AG09319 (cell line): ENCODE results near the gene DVL1.

Source experiments
- DNase-seq: peaks from one replicate; pipeline ENCODE4 v3.0.0-alpha.2; 2010; ENCODE audit warnings: low read depth; ENCODE audit errors: extremely low read depth
- TF ChIP-seq, protein P1 (sequence below): IDR thresholded peaks from 2 replicates; pipeline ENCODE4 v1.5.1; 2011; ENCODE audit warnings: low read depth, mild to moderate bottlenecking, inconsistent platforms, low read length, moderate library complexity

Gene DVL1

DNA sequence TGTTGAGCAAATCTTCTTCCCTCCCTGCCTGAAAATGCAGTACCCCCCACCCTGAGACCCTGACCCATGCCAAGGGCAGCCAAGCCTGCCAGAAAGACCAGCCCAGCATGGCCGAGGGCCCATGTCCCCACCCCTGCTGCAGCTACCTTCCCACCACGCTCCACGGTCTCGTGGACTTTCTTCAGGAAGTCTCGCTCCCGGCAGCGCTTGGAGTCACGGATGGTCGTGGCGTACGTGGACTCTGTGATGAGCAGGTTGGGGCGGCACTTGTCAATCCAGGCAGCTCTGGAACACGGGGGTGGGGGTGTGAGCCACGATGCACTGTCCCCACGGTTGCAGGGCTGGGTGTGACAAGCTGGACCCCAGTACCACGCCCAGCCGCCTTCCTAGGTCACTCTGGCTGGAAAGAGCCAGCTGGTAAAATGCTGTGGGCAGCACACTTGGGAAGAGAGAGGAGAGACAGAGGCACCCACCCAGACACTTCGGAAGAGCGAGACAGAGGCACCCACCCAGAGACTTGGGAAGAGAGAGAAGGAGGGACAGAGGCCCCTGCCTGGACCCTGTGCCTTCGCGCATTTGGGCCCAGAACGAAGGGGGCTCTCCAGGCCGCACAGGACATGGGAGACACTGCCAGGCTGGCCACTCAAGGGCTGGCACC is 34.4 kb downstream of the DVL1 start:
- no peak for DNase-seq
- TF ChIP-seq, protein P1, sequence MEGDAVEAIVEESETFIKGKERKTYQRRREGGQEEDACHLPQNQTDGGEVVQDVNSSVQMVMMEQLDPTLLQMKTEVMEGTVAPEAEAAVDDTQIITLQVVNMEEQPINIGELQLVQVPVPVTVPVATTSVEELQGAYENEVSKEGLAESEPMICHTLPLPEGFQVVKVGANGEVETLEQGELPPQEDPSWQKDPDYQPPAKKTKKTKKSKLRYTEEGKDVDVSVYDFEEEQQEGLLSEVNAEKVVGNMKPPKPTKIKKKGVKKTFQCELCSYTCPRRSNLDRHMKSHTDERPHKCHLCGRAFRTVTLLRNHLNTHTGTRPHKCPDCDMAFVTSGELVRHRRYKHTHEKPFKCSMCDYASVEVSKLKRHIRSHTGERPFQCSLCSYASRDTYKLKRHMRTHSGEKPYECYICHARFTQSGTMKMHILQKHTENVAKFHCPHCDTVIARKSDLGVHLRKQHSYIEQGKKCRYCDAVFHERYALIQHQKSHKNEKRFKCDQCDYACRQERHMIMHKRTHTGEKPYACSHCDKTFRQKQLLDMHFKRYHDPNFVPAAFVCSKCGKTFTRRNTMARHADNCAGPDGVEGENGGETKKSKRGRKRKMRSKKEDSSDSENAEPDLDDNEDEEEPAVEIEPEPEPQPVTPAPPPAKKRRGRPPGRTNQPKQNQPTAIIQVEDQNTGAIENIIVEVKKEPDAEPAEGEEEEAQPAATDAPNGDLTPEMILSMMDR: no peak

GRCh38 chr1:1314237-1314586 is 35.0 kb downstream of the DVL1 start:
- TF ChIP-seq, protein P1: no peak

DNA sequence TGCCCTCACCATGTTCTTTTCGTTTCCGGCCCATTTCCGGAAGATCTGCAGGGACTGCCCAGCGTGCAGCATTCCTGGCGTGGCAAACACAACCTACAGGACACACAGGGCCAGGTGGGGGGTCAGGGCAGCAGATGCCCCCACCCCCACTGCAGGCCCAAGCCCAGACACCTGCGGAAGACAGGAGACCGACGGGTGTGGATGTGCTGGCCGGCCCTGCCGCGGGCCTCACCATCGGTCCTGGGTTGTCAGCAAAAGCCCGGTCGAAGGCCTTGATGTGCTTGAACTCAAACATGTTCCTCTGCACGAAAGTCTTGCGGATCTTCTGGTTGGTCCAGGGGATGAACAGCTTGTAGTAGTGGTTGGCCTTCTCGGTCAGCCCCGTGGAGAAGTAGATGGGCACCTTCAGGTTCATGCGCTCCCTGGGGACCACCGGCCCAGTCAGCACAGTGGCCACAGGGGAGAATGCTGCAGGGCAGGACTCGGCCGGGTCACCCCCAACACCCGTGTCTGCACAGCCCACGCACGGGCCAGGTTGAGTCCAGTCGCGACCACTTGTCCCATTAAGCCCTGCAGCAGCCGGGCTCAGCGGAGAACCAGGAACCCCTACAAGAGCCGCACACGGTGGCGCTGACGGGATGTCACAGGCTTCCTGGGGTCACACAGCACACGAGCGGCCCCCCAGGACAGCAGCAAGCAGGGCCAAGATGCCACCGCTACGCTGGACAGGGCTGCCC is 35.5 kb downstream of the DVL1 start:
- TF ChIP-seq, protein P1: no peak
- no peak for DNase-seq

More at GRCh38 chr1:1314237-1314586, 35.0 kb downstream of the DVL1 start:
- no peak for DNase-seq

DNA sequence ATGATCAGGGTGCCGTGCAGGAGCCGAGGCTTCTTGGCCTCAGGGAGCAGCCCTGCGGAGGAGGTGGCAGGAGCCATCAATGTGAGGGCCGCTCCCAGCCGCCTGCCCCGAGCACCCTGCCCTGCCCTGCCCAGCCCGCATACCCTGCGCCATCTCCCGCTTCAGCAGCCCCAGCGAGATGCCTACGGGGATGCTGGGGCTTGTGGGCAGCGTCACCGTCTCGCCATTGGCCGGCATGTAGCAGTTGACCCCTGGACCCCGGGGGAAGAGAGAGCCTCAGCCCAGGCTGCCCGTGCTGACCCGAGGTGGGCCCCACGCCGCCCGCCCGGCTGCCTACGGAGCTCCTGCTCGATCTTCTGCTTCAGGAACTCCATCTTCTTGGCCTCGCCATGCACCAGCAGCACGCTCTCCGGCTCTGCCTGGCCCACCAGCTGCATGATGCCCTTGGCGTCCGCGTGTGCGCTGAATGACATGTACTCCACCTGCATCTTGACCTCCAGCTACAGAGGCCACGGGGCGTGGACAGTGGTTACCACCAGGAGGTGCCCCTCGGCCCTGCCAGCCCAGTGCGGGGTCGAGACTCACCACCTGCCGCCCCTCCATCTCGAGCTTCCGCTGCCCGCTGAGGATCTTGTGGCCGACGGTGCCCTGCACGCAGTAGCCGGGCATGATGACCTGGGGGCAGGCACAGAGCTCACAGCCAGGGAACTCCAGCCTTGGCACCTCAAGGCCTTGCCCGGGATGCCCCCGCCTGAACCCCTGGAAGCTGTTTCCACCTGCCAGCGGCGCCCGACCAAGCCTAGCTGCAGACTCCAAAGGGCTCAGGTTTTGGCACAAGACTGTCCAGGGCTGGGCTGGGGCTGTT is 36.5 kb downstream of the DVL1 start:
- no peak for DNase-seq
- TF ChIP-seq, protein P1: no peak

DNA sequence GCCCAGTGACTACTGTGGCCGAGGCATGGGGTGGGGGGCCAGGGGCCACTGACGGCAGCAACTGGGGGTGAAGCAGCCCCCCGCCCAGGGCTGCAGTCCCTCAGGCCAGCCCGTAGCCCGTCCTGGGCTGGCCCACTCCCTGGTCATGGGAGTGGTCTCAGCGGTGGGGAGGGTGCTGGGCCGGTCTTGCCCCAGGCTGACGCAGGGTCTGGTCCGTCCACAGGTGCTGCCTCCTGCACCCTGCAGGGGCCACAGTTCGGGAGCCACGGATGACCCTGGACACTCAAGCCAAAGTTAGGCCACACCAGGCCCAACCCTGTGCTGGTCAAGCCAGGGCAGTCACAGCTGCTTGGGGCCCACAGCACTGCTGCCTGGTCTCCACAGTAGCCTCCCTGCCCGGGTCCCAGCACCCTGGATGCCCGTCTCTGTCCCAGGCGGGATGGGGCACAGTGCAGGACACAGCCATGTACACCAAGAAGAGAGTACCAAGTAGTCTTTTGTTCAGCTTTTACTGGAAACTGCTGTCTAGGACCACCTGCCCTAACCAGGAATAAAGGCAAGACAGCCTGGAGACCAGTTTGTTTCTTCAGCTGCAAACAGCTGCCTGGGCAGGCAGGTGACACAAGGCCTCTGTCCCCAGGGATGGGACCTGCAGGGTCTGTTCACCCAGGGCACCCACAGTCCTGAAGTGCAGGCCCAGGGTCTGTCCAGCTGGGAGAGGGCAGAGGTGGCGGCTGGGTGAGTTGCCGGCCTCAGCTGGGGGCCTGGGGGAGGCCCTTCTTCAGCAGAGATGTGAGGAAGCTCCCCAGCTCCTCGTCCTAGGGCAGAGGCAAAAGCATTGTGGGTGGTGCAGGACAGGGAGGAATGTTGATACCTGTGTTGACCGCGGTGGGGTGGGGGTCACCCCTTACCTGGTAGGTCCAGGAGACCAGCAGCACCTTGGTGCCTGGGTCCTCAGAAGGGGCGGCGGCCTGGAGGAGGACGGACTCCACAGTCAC is 37.8 kb downstream of the DVL1 start:
- DNase-seq: no peak
- TF ChIP-seq, protein P1: no peak

DNA sequence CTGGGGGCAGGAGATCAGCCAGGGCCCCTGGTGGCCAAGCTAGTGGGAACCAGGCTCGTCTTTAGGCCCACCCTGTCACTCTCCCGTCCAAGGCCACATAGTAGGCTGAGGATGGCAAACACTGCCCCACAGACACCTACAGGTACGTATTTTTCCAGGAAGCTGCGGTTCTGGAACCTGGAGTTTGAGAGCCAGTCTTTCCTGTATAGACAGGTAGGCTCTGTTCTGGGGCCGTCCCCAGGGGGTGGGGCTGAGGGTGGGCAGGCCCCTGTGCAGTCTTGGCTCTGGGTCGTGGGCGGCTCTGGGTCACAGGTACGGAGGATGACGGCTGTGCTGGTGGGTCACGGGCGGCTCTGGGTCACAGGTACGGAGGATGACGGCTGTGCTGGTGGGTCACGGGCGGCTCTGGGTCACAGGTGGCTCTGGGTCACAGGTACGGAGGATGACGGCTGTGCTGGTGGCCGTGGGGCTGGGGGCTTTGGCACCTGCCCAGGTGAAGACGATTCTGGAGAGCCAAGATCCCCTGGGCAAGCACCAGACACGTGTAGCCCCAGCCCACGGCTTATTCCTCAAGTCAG is 38.7 kb downstream of the DVL1 start:
- TF ChIP-seq, protein P1: no peak
- no peak for DNase-seq
